GM23248 (cell line): ENCODE results near the gene ERGIC1. TPM values are rescaled to one million over a fixed set of nuclear protein-coding genes. Genes with fewer than 3 reads are reported as not detected.

Source experiments
- DNase-seq: peaks from one replicate; pipeline ENCODE4 v3.0.0-alpha.2; 2015
- H2AFZ ChIP-seq: fragments of 200-600 bp; sonication (generic); 2 replicates; pipeline ENCODE4 v1.6.1; 2016; ENCODE audit warnings: antibody characterized with exemption
- H3F3A ChIP-seq: fragments of 200-600 bp; sonication (generic); 2 replicates; pipeline ENCODE4 v1.6.1; 2016; ENCODE audit warnings: mild to moderate bottlenecking, antibody characterized with exemption, mixed run types; ENCODE audit not compliant: insufficient read depth
- H3K27ac ChIP-seq: fragments of 200-600 bp; sonication (generic); 2 replicates; pipeline ENCODE4 v1.5.1; 2016; ENCODE audit warnings: mild to moderate bottlenecking
- H3K27me3 ChIP-seq: fragments of 200-600 bp; sonication (generic); replicated peaks from 2 replicates; pipeline ENCODE4 v1.6.1; 2016; ENCODE audit warnings: mild to moderate bottlenecking; ENCODE audit not compliant: insufficient read depth
- H3K36me3 ChIP-seq: fragments of 200-600 bp; sonication (generic); 2 replicates; pipeline ENCODE4 v1.6.1; 2016; ENCODE audit warnings: low read depth, mild to moderate bottlenecking
- H3K4me1 ChIP-seq: fragments of 200-600 bp; sonication (generic); 2 replicates; pipeline ENCODE4 v1.6.1; 2016; ENCODE audit warnings: mild to moderate bottlenecking; ENCODE audit not compliant: insufficient read depth
- H3K4me2 ChIP-seq: fragments of 200-600 bp; sonication (generic); one replicate; pipeline ENCODE4 v1.6.1; 2016; ENCODE audit warnings: mild to moderate bottlenecking; ENCODE audit not compliant: unreplicated experiment
- H3K4me3 ChIP-seq: fragments of 200-600 bp; sonication (generic); 2 replicates; pipeline ENCODE4 v1.5.1; 2016; ENCODE audit warnings: mild to moderate bottlenecking
- H3K79me2 ChIP-seq: fragments of 200-600 bp; sonication (generic); 2 replicates; pipeline ENCODE4 v1.6.1; 2016; ENCODE audit warnings: mild to moderate bottlenecking; ENCODE audit not compliant: insufficient read depth
- H3K9ac ChIP-seq: fragments of 200-600 bp; sonication (generic); 2 replicates; pipeline ENCODE4 v1.6.1; 2016; ENCODE audit warnings: mild to moderate bottlenecking
- H3K9me2 ChIP-seq: fragments of 200-600 bp; sonication (generic); 2 replicates; pipeline ENCODE4 v1.6.1; 2016; ENCODE audit warnings: mixed run types, mild to moderate bottlenecking, moderate library complexity; ENCODE audit not compliant: insufficient read depth
- H3K9me3 ChIP-seq: fragments of 200-600 bp; sonication (generic); one replicate; pipeline ENCODE4 v1.6.1; 2017; ENCODE audit warnings: low read depth
- H4K20me1 ChIP-seq: fragments of 200-600 bp; sonication (generic); 2 replicates; pipeline ENCODE4 v1.6.0; 2016; ENCODE audit not compliant: insufficient read depth
- EZH2 ChIP-seq: fragments of 200-600 bp; sonication (generic); IDR thresholded peaks from 2 replicates; pipeline ENCODE4 v1.6.1; 2018; ENCODE audit warnings: antibody characterized with exemption, mild to moderate bottlenecking; ENCODE audit not compliant: insufficient read depth, poor library complexity, severe bottlenecking
- EZH2phosphoT487 ChIP-seq: fragments of 200-600 bp; sonication (generic); IDR thresholded peaks from 2 replicates; pipeline ENCODE4 v1.6.1; 2018; ENCODE audit warnings: antibody characterized with exemption, moderate library complexity, mild to moderate bottlenecking, low read depth; ENCODE audit not compliant: insufficient read depth
- WGBS, 2 experiments: methylation state at CpG; one replicate each; pipeline ENCODE4 v1.1.6; 2015 to 2017; ENCODE audit warnings: low lambda C conversion rate in 2 of 2, low coverage in 1 of 2; ENCODE audit errors: missing lambda C conversion rate in 2 of 2; 5-methylcytosine and 5-hydroxymethylcytosine counted together
- in situ Hi-C: fragments of 300-500 bp; cut with MboI; formaldehyde crosslinking; loops from 2 replicates; pipeline ENCODE4 v1.15.0; 2020
- polyA plus RNA-seq: library from polyadenylated mRNA; unstranded; fragments of >200 nt; fragmentation: Nextera tagmentation; extraction: Ambion mirVana; gene quantifications from 2 replicates; pipeline ENCODE4 v1.2.1, GENCODE V29; 2016
- total RNA-seq: library from RNA; depleted of rRNA; stranded (reverse); fragments of >200 nt; shearing (Covaris generic); gene quantifications from 2 replicates; pipeline ENCODE4 v1.2.3, GENCODE V29; 2014

The ERGIC1 gene
- total and polyA plus RNA-seq, 2 experiments from 2014 or later = 66.4 to 235 TPM

DNA sequence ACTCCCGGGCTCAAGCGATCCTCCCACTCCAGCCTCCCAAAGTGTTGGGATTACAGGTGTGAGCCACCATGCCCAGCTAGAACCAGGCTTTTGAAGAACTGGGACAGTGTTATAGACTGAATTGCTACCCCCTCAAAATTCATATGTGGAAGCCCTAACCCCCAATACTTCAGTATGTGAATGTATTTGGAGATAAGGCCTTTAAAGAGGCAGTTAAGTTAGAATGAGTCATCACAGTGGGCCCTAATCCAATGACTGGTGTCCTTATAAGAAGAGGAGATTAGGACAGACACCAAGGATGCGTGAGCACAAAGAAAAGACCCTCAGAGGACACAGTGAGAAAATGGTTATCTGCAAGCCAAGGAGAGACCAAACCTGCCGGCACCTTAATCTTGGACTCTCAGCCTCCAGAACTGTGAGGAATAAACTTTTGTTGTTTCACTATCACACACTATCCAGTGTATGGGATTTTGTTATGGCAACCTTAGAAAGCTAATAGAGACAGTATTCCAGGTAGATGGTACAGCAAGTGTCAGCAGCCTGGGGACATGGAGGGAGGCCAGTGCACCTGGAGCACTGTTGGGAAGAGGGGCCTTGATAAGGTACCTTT is 31.4 kb upstream of the ERGIC1 start:
- Histone ChIP-seq H3K79me2 (peaks cover 8% of the 10 kb centered on the region; the same call in 1 of the 2 replicates), H3K36me3 (no peaks in the 10 kb centered on the region), H3K9ac (no peak overlapping the region), H3K4me1 (peaks cover 57% of the 10 kb centered on the region), H3K27me3 (no peaks in the 10 kb centered on the region), H3K27ac (peak overlapping the region; percentile 99), H2AFZ (no peak overlapping the region), H3K4me2 (peak overlapping the region; percentile 9), H4K20me1 (no peaks in the 10 kb centered on the region), H3K9me3 (no peaks in the 10 kb centered on the region), H3F3A (peaks cover 38% of the 10 kb centered on the region), H3K9me2 (no peaks in the 10 kb centered on the region), H3K4me3 (no peak overlapping the region)
- in situ Hi-C loops = no loop called here
- peak; percentile 56 for DNase-seq
- no peak for TF ChIP-seq EZH2
- no peak for TF ChIP-seq EZH2phosphoT487
- 90 to 92% methylated on average over 4 of the region's 4 CpGs for WGBS, 2 experiments

GRCh38 chr5:172805018-172805683 is 28.9 kb upstream of the ERGIC1 start:
- peaks cover 18% of the 10 kb centered on the region for H3F3A ChIP-seq
- no peak overlapping the region for H2AFZ ChIP-seq
- H3K9ac ChIP-seq = no peak overlapping the region
- no peaks in the 10 kb centered on the region for H3K27me3 ChIP-seq
- no peaks in the 10 kb centered on the region for H4K20me1 ChIP-seq
- in situ Hi-C loops = no loop called here
- DNase-seq = no peak
- no peaks in the 10 kb centered on the region for H3K36me3 ChIP-seq
- 89 to 93% methylated on average over 3 of the region's 3 CpGs for WGBS, 2 experiments
- H3K4me3 ChIP-seq = no peak overlapping the region
- peaks cover 38% of the 10 kb centered on the region for H3K4me1 ChIP-seq
- TF ChIP-seq EZH2phosphoT487 (no peak), EZH2 (no peak)
- H3K9me3 ChIP-seq = no peaks in the 10 kb centered on the region
- no peaks in the 10 kb centered on the region for H3K79me2 ChIP-seq
- H3K4me2 ChIP-seq = no peak overlapping the region
- H3K9me2 ChIP-seq = no peaks in the 10 kb centered on the region
- no peak overlapping the region for H3K27ac ChIP-seq

DNA sequence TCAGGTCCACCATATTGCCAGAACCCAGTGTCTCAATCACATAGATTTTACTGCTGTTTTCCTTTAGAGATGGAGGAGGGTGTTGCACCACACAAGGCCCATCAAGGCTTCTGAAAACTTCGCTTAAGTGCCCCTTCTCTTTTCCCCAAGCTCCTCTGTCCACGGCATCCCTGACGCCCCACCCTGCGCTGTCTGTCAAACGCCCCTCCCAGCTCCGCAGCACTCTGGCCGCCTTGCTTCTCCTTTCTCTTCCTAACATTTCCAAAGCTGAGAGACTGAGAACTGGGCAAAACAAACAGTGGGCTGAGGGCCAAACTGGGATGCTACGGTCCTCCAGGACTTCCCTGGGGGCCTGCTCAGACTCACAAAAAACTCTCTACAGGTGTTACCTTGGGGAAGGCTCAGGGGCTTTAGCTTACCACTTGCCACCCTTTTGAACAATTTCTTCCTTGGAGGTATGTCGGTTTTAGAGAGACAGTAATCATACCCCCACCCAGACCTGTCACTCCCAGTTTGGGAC is 28.3 kb upstream of the ERGIC1 start:
- Histone ChIP-seq H3F3A (peaks cover 14% of the 10 kb centered on the region), H3K9me2 (no peaks in the 10 kb centered on the region), H3K27me3 (no peaks in the 10 kb centered on the region), H3K27ac (no peak overlapping the region), H3K36me3 (no peaks in the 10 kb centered on the region), H2AFZ (no peak overlapping the region), H4K20me1 (no peaks in the 10 kb centered on the region), H3K9ac (no peak overlapping the region), H3K4me2 (no peak overlapping the region), H3K4me3 (no peak overlapping the region), H3K4me1 (peaks cover 33% of the 10 kb centered on the region), H3K79me2 (no peaks in the 10 kb centered on the region), H3K9me3 (no peaks in the 10 kb centered on the region)
- in situ Hi-C loops = no loop called here
- DNase-seq = no peak
- 88 to 92% methylated on average over 9 of the region's 9 CpGs for WGBS, 2 experiments
- TF ChIP-seq EZH2phosphoT487 (no peak), EZH2 (no peak)

- Histone ChIP-seq H3K9me2 (no peaks in the 10 kb centered on the region), H2AFZ (peak overlapping the region; percentile 68), H3K4me3 (peak overlapping the region; percentile 71)
These were observed 27.0 kb upstream of the ERGIC1 start for GRCh38 chr5:172806897-172807672.

More at GRCh38 chr5:172806897-172807672, 27.0 kb upstream of the ERGIC1 start:
- peaks cover 4% of the 10 kb centered on the region; the same call in 1 of the 2 replicates for H3F3A ChIP-seq
- H3K36me3 ChIP-seq = no peaks in the 10 kb centered on the region
- TF ChIP-seq EZH2phosphoT487 (no peak), EZH2 (no peak)
- H3K9ac ChIP-seq = peak overlapping the region; percentile 91
- H3K4me1 ChIP-seq = peaks cover 20% of the 10 kb centered on the region
- H3K4me2 ChIP-seq = peak overlapping the region; percentile 84
- H3K27me3 ChIP-seq = no peaks in the 10 kb centered on the region
- H3K9me3 ChIP-seq = no peaks in the 10 kb centered on the region
- no peaks in the 10 kb centered on the region for H4K20me1 ChIP-seq
- DNase-seq = peak; percentile 96
- no peaks in the 10 kb centered on the region for H3K79me2 ChIP-seq
- peak overlapping the region; percentile 90 for H3K27ac ChIP-seq
- WGBS, 2 experiments = 36 to 37% methylated on average over 20 to 24 of the region's 24 CpGs
- in situ Hi-C loops = no loop called here
